Fibroblast of lung (primary cell): Measurements from ENCODE around the gene MRPL38. TPM values are rescaled to one million over a fixed set of nuclear protein-coding genes. Genes with fewer than 3 reads are reported as not detected.
"Not testable (repeated sequence)": the region's sequence is repeated elsewhere in the genome, so short reads cannot be mapped to it uniquely, and the experiment has no call there.

Source experiments
- DNase-seq, 2 donors: peaks; one replicate each; pipeline versions ENCODE4 v3.0.0 to v3.0.0-alpha.2; 2010; ENCODE audit warnings: low read depth in 2 of 2
- H2AFZ ChIP-seq: 2 replicates; pipeline ENCODE4 v1.5.1; 2012; ENCODE audit warnings: low read length, control low read depth, inconsistent platforms
- H3K27ac ChIP-seq: 2 replicates; pipeline ENCODE4 v1.5.1; 2011; ENCODE audit warnings: low read length, control low read depth; ENCODE audit not compliant: insufficient read depth
- H3K27me3 ChIP-seq: 2 replicates; pipeline ENCODE4 v1.5.1; 2011; ENCODE audit warnings: mild to moderate bottlenecking, low read length; ENCODE audit not compliant: control insufficient read depth, insufficient read depth
- H3K36me3 ChIP-seq: 2 replicates; pipeline ENCODE4 v1.5.1; 2011; ENCODE audit warnings: low read length; ENCODE audit not compliant: control insufficient read depth, insufficient read depth
- H3K4me1 ChIP-seq: 2 replicates; pipeline ENCODE4 v1.5.1; 2011; ENCODE audit warnings: low read length; ENCODE audit not compliant: control insufficient read depth, insufficient read depth; ENCODE audit errors: extremely low read depth
- H3K4me2 ChIP-seq: 2 replicates; pipeline ENCODE4 v1.5.1; 2011; ENCODE audit warnings: low read length, control low read depth; ENCODE audit not compliant: insufficient read depth; ENCODE audit errors: extremely low read depth
- H3K4me3 ChIP-seq, 4 experiments: fragments of 200-600 bp in 1 of 4; sonication (generic) in 1 of 4; replicated peaks in 1 of 4; 2 replicates each; pipeline ENCODE4 v1.5.1; 2011 to 2016; ENCODE audit warnings: low read length in 4 of 4, low read depth in 3 of 4, mild to moderate bottlenecking in 3 of 4, control low read depth in 2 of 4, inconsistent platforms in 1 of 4, mixed read lengths in 1 of 4; ENCODE audit not compliant: insufficient read depth in 1 of 4; ENCODE audit errors: control extremely low read depth in 1 of 4
- H3K79me2 ChIP-seq: 2 replicates; pipeline ENCODE4 v1.5.1; 2012; ENCODE audit warnings: mild to moderate bottlenecking, low read length, inconsistent platforms; ENCODE audit not compliant: control insufficient read depth, insufficient read depth
- H3K9ac ChIP-seq: 2 replicates; pipeline ENCODE4 v1.5.1; 2011; ENCODE audit warnings: mild to moderate bottlenecking, low read length, control low read depth; ENCODE audit not compliant: insufficient read depth
- H3K9me3 ChIP-seq: 2 replicates; pipeline ENCODE4 v1.5.1; 2012; ENCODE audit warnings: low read depth, low read length; ENCODE audit not compliant: control insufficient read depth, insufficient read depth
- H4K20me1 ChIP-seq: 2 replicates; pipeline ENCODE4 v1.5.1; 2011; ENCODE audit warnings: low read length; ENCODE audit not compliant: control insufficient read depth, insufficient read depth; ENCODE audit errors: extremely low read depth
- EZH2 ChIP-seq: IDR thresholded peaks from 2 replicates; pipeline ENCODE4 v1.5.1; 2012; ENCODE audit warnings: low read length, control low read depth, mild to moderate bottlenecking; ENCODE audit errors: missing control alignments
- polyA plus RNA-seq, 2 donors: library from polyadenylated mRNA; depleted of rRNA in 1 of 2; stranded (reverse) in 1 of 2; unstranded in 1 of 2; fragments of >200 nt; gene quantifications; 2 replicates each; pipeline ENCODE4 v1.2.1, GENCODE V29; 2011 to 2012; ENCODE audit warnings: missing spikeins in 1 of 2
- total RNA-seq: library from RNA; depleted of rRNA; stranded (reverse); fragments of >200 nt; gene quantifications from 2 replicates; pipeline ENCODE4 v1.2.1, GENCODE V29; 2014
- TF ChIP-seq, protein P1 (sequence below), 2 donors: IDR thresholded peaks in 1 of 2; conservative IDR thresholded peaks in 1 of 2; 1 replicate in 1 of 2; 2 replicates in 1 of 2; pipeline ENCODE4 v1.5.1; 2011 to 2012; ENCODE audit warnings: low read length in 2 of 2, control low read depth in 1 of 2, inconsistent platforms in 1 of 2, low read depth in 1 of 2, mild to moderate bottlenecking in 1 of 2

MRPL38 gene
- total and polyA plus RNA-seq, 2 donors (not counting 1 experiment from before 2014, with no cell fraction given) = 19.3 to 36.0 TPM

DNA sequence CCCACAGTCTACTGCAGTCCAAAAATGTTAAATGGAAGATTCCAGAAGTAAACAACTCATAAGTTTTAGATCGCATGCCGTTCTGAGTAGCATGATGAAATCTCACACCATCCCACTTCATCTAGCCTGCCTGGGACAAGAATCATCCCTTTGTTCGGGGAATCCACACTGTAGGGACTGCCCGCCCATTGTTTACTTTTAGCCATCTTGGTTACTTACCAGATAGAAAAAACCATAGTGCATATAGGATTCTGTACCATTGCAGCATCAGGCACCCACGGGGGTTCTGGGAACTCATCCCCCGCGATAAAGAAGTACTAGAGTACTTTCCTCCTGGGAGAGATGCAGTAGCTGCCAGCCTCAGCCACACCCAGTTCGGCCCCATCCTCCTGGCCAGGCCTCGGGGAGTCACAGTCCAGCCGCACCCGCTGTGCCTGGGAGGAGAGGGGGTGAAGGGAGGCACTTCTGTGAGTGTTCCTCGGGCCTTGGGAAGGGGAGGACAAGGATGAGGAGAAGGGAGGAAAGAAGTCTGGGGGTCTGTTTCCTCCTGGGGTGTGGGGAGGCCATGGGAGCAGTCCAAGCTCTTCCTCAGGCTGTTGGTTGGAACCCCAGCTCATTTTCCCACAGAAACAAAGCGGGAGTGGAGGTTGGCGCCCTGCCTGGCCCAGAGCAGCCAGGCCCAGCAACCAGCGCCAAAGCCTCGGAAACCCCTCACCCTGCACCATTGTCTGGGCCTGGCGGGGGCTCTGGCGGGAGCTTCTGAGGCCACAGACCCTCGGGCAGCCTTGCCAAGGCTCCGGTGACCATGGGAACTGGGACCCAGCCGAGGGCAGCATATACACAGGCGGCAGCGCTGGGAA lies 35.2 kb downstream of the MRPL38 start:
- Histone ChIP-seq H3K27me3 (no peaks in the 10 kb centered on the region), H2AFZ (peak overlapping the region; percentile 74), H3K36me3 (no peaks in the 10 kb centered on the region), H3K79me2 (no peaks in the 10 kb centered on the region), H3K4me2 (peak overlapping the region; percentile 77), H3K27ac (peak overlapping the region; percentile 88), H3K4me3 (peak overlapping the region in 3 of 4 experiments; percentile 3 to 32 (median 4)), H3K9me3 (no peaks in the 10 kb centered on the region), H4K20me1 (no peaks in the 10 kb centered on the region), H3K4me1 (peaks cover 16% of the 10 kb centered on the region), H3K9ac (peak overlapping the region; percentile 48)
- TF ChIP-seq EZH2 = no peak
- TF ChIP-seq, protein P1, sequence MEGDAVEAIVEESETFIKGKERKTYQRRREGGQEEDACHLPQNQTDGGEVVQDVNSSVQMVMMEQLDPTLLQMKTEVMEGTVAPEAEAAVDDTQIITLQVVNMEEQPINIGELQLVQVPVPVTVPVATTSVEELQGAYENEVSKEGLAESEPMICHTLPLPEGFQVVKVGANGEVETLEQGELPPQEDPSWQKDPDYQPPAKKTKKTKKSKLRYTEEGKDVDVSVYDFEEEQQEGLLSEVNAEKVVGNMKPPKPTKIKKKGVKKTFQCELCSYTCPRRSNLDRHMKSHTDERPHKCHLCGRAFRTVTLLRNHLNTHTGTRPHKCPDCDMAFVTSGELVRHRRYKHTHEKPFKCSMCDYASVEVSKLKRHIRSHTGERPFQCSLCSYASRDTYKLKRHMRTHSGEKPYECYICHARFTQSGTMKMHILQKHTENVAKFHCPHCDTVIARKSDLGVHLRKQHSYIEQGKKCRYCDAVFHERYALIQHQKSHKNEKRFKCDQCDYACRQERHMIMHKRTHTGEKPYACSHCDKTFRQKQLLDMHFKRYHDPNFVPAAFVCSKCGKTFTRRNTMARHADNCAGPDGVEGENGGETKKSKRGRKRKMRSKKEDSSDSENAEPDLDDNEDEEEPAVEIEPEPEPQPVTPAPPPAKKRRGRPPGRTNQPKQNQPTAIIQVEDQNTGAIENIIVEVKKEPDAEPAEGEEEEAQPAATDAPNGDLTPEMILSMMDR (conservative IDR thresholded peaks at IDR 0.05 in 1 of 2, IDR thresholded peaks at IDR 0.05 in 1 of 2; ENCODE audit: low read depth in 1 of 2, low read length in 2 of 2) = no peak
- DNase-seq = peak; percentile 40 to 83

DNA sequence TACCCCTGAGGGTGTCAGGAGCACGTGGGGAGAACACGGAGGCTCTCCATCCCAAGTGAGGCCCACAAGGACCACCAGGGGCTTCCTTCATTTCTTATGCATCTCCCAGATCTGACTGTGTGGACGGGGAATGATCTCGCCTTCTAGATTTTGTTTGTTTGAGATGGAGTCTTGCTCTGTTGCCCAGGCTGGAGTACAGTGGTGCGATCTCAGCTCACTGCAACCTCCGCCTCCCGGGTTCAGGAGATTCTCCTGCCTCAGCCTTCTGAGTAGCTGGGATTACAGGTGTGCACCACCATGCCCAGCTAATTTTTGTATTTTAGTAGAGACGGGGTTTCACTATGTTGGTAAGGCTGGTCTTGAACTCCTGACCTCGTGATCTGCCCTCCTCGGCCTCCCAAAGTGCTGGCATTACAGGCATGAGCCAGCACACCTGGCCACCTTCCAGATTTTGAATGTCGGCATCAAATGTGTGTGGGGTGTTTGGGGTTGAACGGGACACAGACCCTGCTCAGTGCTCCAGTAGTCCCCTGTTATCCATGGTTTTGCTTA lies 35.9 kb downstream of the MRPL38 start:
- Histone ChIP-seq H3K4me1 (peaks cover 19% of the 10 kb centered on the region), H2AFZ (peak overlapping the region; percentile 6), H3K4me2 (peak overlapping the region; percentile 77), H3K27ac (peak overlapping the region; percentile 88)
- not testable (repeated sequence) for H3K36me3 ChIP-seq, H3K4me3 ChIP-seq, H3K9ac ChIP-seq, DNase-seq, H3K9me3 ChIP-seq, H3K27me3 ChIP-seq, H4K20me1 ChIP-seq, H3K79me2 ChIP-seq

DNA sequence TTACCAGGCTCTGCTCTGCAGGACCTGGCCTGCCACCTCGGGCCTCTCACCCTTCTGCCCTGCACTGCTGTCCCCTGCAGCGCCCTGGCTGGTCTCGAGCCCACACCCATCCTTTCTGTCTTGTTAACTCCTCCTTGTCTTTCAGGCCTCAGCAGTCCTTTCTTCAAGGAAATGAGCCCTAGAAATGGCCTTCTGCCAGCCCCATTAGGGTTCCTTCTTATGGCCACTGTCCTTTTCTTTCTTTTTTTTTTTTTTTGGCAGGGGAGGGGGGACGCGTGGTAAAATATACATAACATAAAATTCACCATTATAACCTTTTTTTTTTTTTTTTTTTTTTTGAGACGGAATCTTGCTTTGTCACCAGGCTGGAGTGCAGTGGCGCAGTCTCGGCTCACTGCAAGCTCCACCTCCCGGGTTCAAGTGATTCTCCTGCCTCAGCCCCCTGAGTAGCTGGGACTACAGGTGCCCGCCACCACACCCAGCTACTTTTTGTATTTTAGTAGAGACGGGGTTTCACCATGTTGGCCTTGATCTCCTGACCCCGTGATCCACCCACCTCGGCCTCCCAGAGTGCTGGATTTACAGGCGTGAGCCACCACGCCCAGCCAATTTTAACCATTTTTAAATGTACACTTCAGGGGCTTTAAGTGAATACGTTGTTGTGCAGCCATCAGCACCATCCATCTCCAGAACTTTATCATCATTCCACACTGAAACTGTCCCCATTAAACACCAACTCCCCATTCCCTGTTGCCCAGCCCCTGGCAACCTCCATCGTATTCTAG lies 39.1 kb downstream of the MRPL38 start:
- H4K20me1 ChIP-seq, H3K9me3 ChIP-seq, DNase-seq, H3K79me2 ChIP-seq, H3K27ac ChIP-seq, H3K36me3 ChIP-seq, H3K9ac ChIP-seq, H3K27me3 ChIP-seq, H3K4me3 ChIP-seq, H2AFZ ChIP-seq, H3K4me2 ChIP-seq: not testable (repeated sequence)
- H3K4me1 ChIP-seq = peaks cover 10% of the 10 kb centered on the region

DNA sequence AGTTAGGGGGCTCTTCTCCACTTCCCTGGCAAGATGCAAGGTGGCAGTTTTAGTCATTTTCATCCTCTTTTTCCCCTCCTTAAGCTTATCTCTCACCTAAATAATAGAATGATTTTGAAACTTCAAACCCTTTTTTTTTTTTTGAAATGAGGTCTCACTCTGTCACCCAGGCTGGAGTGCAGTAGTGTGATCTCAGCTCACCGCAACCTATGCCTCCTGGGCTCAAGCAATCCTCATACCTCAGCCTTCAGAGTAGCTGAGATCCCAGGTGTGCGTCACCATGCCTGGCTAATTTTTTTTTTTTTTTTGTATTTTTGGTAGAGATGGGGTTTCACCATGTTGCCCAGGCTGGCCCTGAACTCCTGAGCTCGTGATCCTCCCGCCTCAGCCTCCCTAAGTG lies 39.8 kb downstream of the MRPL38 start:
- not testable (repeated sequence) for H3K9me3 ChIP-seq, H2AFZ ChIP-seq, DNase-seq, H3K79me2 ChIP-seq, H3K4me3 ChIP-seq, H4K20me1 ChIP-seq, H3K4me2 ChIP-seq, H3K27me3 ChIP-seq, H3K36me3 ChIP-seq, H3K9ac ChIP-seq
- H3K4me1 ChIP-seq = peaks cover 10% of the 10 kb centered on the region
- peak overlapping the region; percentile 15 for H3K27ac ChIP-seq
